H1 (cell line): Measurements from ENCODE around the gene ARNT2. TPM values are rescaled to one million over a fixed set of nuclear protein-coding genes. Genes with fewer than 3 reads are reported as not detected.

Experiments
- BACH1 ChIP-seq: IDR thresholded peaks from 2 replicates; pipeline ENCODE4 v1.6.1; 2012; ENCODE audit warnings: low read length, improper control_type of control experiment
- MAFK ChIP-seq: IDR thresholded peaks from 2 replicates; pipeline ENCODE4 v1.6.1; 2012; ENCODE audit warnings: low read depth, mild to moderate bottlenecking, improper control_type of control experiment, low read length
- RAD21 ChIP-seq, 2 experiments: IDR thresholded peaks in 1 of 2; conservative IDR thresholded peaks in 1 of 2; 2 replicates each; pipeline ENCODE4 v1.6.1; 2011; ENCODE audit warnings: low read depth in 2 of 2, low read length in 2 of 2, improper control_type of control experiment in 1 of 2, inconsistent platforms in 1 of 2, mild to moderate bottlenecking in 1 of 2, moderate library complexity in 1 of 2
- SUZ12 ChIP-seq: fragments of 200-600 bp; sonication (generic); IDR thresholded peaks from 2 replicates; pipeline ENCODE4 v1.6.1; 2012; ENCODE audit warnings: mild to moderate bottlenecking, inconsistent platforms, low read length, moderate library complexity, mixed read lengths
- YY1 ChIP-seq: IDR thresholded peaks from 2 replicates; pipeline ENCODE4 v1.6.1; 2011; ENCODE audit warnings: low read depth, mild to moderate bottlenecking, low read length
- polyA plus RNA-seq, 7 experiments: library from polyadenylated mRNA; depleted of rRNA in 3 of 7; stranded (reverse) in 5 of 7; unstranded in 2 of 7; fragments of >200 nt in 5 of 7; fragments of 200-250 nt in 2 of 7; gene quantifications; 1 replicate in 5 of 7; 2 replicates in 1 of 7; 4 replicates in 1 of 7; pipeline versions ENCODE4 v1.2.1 to v1.2.3, GENCODE V29; 2011 to 2013; ENCODE audit warnings: missing spikeins in 2 of 7, mixed read lengths in 2 of 7
- total RNA-seq: library from RNA; stranded (reverse); fragmentation: NEBNext Ultra II Directional; extraction: Animal tissue kit (Norgen Biotek cat#: 25700); gene quantifications from 2 replicates; pipeline ENCODE4 v1.2.1, GENCODE V29; 2021
- TF ChIP-seq, protein P1 (sequence below): fragments of 300-600 bp; sonication (generic); IDR thresholded peaks from 2 replicates; pipeline ENCODE4 v1.7.1; 2012; ENCODE audit warnings: low read length, moderate library complexity, mild to moderate bottlenecking, inconsistent platforms; ENCODE audit not compliant: insufficient replicate concordance

ARNT2 gene
- total and polyA plus RNA-seq, 2 of the 8 experiments (the other 6 are each of a cell fraction or from before 2014, with no cell fraction given), result 9.5 to 14.6 TPM

- TF ChIP-seq, protein P1, sequence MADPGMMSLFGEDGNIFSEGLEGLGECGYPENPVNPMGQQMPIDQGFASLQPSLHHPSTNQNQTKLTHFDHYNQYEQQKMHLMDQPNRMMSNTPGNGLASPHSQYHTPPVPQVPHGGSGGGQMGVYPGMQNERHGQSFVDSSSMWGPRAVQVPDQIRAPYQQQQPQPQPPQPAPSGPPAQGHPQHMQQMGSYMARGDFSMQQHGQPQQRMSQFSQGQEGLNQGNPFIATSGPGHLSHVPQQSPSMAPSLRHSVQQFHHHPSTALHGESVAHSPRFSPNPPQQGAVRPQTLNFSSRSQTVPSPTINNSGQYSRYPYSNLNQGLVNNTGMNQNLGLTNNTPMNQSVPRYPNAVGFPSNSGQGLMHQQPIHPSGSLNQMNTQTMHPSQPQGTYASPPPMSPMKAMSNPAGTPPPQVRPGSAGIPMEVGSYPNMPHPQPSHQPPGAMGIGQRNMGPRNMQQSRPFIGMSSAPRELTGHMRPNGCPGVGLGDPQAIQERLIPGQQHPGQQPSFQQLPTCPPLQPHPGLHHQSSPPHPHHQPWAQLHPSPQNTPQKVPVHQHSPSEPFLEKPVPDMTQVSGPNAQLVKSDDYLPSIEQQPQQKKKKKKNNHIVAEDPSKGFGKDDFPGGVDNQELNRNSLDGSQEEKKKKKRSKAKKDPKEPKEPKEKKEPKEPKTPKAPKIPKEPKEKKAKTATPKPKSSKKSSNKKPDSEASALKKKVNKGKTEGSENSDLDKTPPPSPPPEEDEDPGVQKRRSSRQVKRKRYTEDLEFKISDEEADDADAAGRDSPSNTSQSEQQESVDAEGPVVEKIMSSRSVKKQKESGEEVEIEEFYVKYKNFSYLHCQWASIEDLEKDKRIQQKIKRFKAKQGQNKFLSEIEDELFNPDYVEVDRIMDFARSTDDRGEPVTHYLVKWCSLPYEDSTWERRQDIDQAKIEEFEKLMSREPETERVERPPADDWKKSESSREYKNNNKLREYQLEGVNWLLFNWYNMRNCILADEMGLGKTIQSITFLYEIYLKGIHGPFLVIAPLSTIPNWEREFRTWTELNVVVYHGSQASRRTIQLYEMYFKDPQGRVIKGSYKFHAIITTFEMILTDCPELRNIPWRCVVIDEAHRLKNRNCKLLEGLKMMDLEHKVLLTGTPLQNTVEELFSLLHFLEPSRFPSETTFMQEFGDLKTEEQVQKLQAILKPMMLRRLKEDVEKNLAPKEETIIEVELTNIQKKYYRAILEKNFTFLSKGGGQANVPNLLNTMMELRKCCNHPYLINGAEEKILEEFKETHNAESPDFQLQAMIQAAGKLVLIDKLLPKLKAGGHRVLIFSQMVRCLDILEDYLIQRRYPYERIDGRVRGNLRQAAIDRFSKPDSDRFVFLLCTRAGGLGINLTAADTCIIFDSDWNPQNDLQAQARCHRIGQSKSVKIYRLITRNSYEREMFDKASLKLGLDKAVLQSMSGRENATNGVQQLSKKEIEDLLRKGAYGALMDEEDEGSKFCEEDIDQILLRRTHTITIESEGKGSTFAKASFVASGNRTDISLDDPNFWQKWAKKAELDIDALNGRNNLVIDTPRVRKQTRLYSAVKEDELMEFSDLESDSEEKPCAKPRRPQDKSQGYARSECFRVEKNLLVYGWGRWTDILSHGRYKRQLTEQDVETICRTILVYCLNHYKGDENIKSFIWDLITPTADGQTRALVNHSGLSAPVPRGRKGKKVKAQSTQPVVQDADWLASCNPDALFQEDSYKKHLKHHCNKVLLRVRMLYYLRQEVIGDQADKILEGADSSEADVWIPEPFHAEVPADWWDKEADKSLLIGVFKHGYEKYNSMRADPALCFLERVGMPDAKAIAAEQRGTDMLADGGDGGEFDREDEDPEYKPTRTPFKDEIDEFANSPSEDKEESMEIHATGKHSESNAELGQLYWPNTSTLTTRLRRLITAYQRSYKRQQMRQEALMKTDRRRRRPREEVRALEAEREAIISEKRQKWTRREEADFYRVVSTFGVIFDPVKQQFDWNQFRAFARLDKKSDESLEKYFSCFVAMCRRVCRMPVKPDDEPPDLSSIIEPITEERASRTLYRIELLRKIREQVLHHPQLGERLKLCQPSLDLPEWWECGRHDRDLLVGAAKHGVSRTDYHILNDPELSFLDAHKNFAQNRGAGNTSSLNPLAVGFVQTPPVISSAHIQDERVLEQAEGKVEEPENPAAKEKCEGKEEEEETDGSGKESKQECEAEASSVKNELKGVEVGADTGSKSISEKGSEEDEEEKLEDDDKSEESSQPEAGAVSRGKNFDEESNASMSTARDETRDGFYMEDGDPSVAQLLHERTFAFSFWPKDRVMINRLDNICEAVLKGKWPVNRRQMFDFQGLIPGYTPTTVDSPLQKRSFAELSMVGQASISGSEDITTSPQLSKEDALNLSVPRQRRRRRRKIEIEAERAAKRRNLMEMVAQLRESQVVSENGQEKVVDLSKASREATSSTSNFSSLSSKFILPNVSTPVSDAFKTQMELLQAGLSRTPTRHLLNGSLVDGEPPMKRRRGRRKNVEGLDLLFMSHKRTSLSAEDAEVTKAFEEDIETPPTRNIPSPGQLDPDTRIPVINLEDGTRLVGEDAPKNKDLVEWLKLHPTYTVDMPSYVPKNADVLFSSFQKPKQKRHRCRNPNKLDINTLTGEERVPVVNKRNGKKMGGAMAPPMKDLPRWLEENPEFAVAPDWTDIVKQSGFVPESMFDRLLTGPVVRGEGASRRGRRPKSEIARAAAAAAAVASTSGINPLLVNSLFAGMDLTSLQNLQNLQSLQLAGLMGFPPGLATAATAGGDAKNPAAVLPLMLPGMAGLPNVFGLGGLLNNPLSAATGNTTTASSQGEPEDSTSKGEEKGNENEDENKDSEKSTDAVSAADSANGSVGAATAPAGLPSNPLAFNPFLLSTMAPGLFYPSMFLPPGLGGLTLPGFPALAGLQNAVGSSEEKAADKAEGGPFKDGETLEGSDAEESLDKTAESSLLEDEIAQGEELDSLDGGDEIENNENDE, result no peak
- TF ChIP-seq YY1 (no peak), SUZ12 (no peak), RAD21 (IDR thresholded peaks at IDR 0.05 in 1 of 2, conservative IDR thresholded peaks at IDR 0.05 in 1 of 2; ENCODE audit: low read depth in 2 of 2, low read length in 2 of 2) (no peak), BACH1 (no peak), MAFK (no peak)
Measured at GRCh38 chr15:80591938-80592825, 188.0 kb downstream of the ARNT2 start (continued).
